HG02588 (cell line): Measurements from ENCODE around the gene CCNJL.

Experiments used
- ATAC-seq: cut with Tn5 transposase; IDR thresholded peaks from one replicate; pipeline ENCODE4 v1.9.1; 2021; ENCODE audit warnings: mild to moderate bottlenecking, moderate library complexity; ENCODE audit not compliant: unreplicated experiment

CCNJL gene

GRCh38 chr5:160293901-160294561 lies 18.3 kb downstream of the CCNJL start:
- no peak for ATAC-seq

DNA sequence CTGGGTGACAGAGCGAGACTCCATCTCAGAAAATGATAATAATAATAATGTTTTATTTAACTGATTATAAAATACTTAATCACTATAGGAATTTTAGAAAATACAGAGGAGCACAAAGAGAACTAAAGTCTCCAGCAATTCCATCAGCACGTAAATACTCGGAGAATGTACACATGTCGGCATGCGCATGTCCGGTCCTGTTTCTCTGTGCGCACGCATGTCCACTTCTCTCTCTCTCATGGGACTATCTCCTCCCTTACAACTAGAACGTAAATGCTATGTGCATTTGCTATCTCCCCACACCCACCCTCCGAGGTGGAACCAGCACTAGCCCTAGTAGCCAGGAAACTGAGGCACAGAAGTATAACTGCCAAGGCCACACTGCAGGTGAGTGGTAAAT lies 19.0 kb downstream of the CCNJL start:
- ATAC-seq, result no peak

GRCh38 chr5:160291467-160291866 lies 20.9 kb downstream of the CCNJL start:
- no peak for ATAC-seq

- ATAC-seq, result no peak
Measured at GRCh38 chr5:160290751-160291150, 21.6 kb downstream of the CCNJL start.

DNA sequence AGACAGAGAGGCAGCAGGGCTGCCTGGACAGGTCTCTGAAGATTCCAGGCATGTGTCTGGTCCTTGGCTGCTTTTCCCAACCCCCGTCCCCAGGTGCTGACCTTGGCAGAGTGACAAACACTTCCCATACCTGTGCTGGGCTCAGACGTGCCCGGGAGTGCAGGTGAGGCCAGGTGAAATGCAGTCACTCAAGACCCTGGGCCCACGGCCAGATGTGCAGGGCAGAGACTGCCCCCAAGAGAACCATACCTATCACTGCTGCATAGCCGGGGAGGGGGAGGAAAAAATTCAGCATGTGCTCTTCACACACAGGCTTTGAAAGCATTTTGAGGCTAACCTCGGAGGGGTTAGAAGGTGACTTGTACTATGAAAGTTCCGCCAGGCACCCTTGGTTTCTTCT lies 22.6 kb downstream of the CCNJL start:
- ATAC-seq, result no peak

- no peak for ATAC-seq
Measured at GRCh38 chr5:160289356-160289651, 23.1 kb downstream of the CCNJL start.

GRCh38 chr5:160287378-160288051 lies 24.8 kb downstream of the CCNJL start:
- no peak for ATAC-seq

- ATAC-seq, result no peak
Measured at GRCh38 chr5:160286947-160287346, 25.4 kb downstream of the CCNJL start.

GRCh38 chr5:160285316-160285715 lies 27.0 kb downstream of the CCNJL start:
- ATAC-seq, result no peak

GRCh38 chr5:160284291-160284873 lies 28.0 kb downstream of the CCNJL start:
- ATAC-seq, result no peak

DNA sequence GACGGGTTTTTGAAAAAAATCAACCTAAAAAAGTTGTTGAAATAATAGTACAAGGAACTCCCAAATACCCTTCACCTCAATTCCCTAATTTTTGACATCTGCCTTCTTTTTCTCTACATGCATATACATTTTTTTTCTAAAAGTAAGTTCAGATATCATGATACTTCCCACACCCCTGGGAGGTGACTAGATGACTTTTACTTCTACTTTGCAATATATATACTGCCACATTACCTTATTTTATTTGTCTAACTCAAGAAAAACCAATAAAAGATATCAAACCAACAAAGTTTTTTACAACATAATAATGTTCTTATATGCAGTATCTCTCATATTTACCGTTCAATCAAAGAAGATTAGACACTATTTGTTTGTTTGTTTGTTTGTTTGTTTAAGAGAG lies 31.1 kb downstream of the CCNJL start:
- no peak for ATAC-seq

DNA sequence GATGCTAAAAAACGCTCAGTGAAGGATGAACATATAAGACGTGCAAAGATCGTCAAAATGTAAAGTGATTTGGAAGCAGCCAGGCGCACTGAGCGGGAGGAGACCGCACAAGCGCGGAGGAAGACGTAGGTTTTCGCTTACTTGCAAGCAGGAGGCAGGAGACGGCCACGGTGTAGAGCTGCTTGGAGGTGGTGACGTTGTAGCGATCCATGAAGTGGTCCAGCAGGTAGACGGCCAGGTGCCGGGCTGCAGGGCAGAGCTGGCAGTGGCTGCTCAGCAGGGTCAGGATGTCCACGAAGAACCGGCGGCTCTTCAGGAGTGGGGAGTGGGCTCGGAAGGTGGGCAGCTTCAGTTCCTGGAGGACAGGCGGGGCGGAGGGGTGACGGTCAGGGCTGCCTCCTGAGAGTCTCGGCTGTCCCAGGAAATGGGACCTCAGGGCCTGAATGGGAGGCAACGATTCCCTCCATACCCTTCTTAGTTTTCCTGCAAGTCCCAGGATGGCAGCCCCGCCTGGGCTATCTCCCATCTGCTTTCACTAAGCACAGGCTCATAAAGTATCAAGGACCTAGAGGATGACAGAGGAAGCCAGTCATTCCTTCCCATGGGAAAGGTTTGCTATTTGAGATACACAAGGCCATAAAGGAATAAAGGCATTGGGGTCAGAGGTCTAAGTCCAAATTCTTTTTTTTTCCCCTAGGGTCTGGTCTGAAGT lies 31.8 kb downstream of the CCNJL start:
- ATAC-seq, result no peak

- no peak for ATAC-seq
Measured at GRCh38 chr5:160278343-160278742, 34.0 kb downstream of the CCNJL start.

DNA sequence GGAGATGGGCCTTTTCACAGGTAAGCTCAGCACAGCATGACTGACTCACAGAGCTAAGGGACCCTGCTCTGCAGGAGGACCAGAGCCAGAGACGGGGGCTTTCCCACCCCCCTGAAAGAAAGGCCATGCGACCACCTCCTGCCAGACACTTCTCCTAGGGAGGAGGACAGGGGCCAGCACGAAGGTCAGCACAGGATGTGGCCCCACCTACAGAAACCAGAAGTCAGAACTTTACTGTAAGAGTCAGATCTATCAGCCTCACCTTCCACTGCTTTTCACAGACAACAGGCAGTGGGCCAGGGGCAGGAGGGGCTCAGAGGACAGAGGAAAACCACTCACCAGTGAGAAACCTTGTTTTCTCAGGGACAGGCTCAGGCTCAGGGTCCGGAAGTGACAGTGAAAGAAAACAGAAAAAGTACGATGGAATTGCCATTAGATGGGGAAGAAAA lies 37.9 kb downstream of the CCNJL start:
- ATAC-seq, result no peak

- no peak for ATAC-seq
Measured at GRCh38 chr5:160272889-160273288, 39.5 kb downstream of the CCNJL start.

GRCh38 chr5:160272264-160272663 lies 40.1 kb downstream of the CCNJL start:
- ATAC-seq, result no peak

DNA sequence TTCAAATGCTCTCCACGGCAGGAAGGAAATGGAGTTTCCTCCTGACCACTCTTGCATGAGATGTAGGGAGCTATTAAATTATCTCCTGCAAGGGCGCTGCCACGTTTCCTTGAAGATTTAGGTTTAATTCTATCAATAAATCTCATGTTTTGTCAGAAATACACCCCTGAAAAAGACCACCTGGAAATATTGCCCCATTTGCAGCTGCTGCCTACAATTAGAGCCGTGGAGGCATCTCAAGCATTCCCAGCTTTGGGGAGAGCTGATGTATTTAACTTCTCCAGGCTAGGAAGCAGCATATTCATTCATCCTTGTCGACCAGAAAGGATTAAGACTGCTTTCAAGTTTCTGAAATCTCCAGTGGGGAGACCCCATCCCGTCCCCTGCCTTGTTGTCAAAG lies 40.5 kb downstream of the CCNJL start:
- ATAC-seq, result no peak

GRCh38 chr5:160271396-160271795 lies 41.0 kb downstream of the CCNJL start:
- no peak for ATAC-seq

- no peak for ATAC-seq
Measured at GRCh38 chr5:160270704-160271103, 41.7 kb downstream of the CCNJL start.

DNA sequence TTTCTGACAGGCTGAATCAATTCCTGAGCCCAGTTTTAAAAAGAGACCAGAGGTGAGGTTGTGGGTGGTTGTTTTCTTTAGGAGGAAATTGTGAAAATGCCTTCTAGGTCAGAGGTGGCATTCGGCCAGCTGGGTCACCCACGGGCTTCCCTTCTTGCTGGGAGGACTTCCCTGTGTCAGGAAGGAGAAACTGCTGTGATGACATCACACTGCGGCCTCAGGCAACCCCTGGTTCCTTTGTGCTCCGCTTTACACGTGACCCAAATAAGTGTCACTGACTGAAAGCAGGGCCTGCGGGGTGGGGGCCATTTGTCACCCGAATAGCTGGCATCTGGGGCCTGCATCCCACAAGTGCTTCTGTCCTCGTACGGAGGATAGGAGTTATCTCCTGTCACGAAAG lies 43.3 kb downstream of the CCNJL start:
- ATAC-seq, result no peak

DNA sequence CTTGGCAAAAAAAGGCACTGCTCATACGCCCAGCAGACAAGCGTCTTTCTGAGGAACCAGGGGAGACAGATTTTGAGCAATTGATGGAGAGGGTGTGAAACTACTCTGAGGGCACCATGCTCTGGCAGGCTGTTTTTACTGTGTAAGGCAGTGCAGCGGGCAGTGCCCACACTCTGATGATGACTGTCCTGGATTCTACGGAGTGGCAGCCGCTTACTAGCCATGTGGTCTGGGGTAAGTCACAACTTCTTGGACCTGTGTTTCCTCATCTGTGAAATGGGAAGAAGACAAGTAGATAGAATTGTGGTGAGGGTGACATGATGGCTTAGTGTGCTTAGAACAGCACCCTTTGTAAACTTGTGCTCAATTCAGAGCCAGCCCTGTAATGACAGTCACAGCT lies 44.2 kb downstream of the CCNJL start:
- ATAC-seq, result no peak

GRCh38 chr5:160266752-160267345 lies 45.5 kb downstream of the CCNJL start:
- no peak for ATAC-seq
